Kidney glomerular epithelial cell (primary cell): ENCODE results near the gene LRRK1.

Experiments
- DNase-seq: peaks from one replicate; lab custom pipeline; 2025; lab: John Stamatoyannopoulos, UW

LRRK1 gene

GRCh38 chr15:101022876-101023275 lies 103.7 kb downstream of the LRRK1 start:
- no peak for DNase-seq

DNA sequence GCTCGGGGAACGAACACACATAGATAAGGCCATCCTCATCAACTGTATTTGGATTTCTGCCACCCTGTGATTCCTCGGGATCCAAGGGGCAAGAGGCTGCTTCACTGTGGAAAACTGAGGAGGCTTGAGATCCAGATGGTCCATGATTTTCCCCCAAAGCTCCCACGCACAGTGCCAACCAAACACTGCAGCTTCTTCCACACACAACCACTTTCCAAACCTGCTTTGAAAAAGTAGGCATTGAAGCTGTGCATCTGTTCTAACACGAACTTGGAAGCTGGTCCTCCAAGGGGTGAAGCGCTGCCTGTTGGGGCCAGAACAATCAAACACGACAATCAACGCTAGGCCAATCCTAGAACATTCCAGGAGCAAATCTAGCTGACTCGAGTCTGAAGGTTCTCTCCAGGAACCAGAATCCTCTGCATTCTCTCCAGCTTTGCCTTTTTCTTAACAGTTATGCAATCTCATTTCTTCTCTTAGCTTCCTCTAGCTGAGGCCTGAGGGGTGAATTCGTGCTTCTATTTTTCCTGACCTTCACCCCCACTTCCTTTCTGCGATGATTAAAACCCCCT lies 104.4 kb downstream of the LRRK1 start:
- no peak for DNase-seq

- no peak for DNase-seq
These were observed 105.0 kb downstream of the LRRK1 start for GRCh38 chr15:101024073-101024695.

DNA sequence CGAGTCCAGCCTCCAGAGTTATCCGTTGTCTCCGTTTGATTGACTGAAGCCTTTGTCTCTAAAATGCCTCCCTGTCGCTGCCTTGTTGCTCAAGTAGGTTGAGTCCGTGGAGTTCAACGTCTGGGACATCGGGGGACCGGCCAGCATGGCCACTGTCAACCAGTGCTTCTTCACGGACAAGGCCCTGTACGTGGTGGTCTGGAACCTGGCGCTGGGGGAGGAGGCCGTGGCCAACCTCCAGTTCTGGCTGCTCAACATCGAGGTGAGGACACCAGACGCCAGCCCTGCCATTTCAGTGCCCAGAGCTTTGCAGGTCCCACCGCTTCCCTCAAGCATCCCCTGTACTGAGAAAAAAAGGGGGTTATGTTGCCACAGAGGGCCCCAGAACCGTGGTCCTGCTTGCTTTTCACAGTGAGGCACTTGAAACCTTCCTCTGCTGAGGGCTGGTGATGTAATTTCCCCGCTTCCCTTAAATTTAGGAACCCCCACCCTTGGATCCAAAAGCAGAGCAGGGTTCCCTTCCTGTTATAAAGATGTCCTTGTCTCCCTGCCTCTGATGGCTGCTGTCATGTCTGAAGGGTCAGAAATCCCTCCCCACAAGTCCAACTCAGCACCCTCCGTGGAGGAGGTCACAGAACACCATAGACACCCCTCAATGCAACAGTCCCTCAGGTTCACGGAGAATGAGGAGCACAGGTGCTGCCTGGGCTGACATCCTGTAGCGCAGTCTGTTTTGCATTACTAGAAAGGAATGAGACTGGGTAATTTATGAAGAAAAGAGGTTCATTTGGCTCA lies 105.7 kb downstream of the LRRK1 start:
- no peak for DNase-seq

DNA sequence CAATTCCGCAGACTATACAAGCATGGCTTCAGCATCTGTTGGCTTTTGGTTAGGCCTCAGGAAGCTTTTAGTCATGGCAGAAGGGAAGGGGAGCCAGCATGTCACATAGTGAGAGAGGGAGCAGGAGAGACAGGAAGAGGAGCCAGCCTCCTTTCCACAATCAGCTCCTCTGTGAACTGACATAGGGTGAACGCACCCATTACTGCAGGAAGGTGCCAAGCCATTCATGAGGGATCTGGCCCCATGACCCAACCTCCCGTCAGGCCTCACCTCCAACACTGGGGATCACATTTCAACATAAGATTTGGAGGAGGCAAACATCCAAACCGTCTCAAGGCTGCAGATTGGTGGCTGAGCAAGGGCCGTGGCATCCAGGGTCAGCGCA lies 106.3 kb downstream of the LRRK1 start:
- no peak for DNase-seq

DNA sequence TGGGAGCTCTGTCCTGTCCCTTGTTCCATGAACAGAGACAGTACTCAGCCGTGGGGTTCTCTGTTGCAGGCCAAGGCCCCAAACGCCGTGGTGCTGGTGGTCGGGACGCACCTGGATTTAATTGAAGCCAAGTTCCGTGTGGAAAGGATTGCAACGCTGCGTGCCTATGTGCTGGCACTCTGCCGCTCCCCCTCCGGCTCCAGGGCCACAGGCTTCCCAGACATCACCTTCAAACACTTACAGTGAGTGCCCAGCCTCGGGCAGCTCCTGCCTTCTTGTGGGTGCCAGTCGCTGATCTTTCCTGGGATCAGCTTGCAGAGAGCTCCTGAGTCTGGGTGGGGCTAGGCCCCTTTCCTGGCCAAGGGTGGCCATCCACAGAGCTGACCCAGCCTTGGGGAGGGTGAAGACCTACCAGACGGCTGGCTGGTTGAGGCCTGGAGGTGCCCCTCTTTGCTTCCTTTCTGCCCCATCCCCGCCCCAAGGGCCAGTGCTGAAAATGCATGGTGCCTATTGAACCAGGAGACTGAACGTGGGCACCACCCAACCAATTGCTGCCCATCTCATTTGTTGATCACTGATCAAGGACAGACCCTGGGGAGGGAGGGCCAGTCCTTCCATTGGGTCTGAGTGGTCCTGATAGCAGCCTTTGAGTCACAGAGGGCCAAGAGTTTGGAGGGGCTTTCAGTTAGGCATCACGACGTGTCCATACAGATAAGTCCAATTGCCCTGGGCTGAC lies 106.9 kb downstream of the LRRK1 start:
- DNase-seq, result no peak

- DNase-seq, result no peak
These were observed 107.6 kb downstream of the LRRK1 start for GRCh38 chr15:101026656-101027272.

DNA sequence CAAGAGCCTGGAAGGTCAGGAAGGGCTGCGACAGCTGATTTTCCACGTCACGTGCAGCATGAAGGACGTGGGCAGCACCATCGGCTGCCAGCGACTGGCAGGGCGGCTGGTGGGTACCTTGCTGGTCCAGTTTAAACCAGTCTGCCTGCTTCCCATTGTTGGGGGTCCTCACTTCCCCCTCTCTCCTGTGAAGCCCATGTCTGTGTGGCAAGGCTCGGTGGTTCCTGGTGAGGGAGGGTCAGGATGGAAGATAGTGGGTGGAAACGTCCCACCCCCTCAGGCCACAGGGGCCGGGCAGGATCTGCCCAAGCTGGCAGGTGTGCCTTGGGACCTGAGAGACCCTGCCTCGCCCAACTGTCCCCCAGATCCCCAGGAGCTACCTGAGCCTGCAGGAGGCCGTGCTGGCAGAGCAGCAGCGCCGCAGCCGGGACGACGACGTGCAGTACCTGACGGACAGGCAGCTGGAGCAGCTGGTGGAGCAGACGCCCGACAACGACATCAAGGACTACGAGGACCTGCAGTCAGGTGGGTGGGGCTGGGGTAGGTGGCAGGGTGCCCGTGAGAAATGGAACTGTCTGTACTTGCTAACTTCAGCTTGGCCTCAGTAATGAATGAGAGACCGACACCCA lies 108.2 kb downstream of the LRRK1 start:
- no peak for DNase-seq

DNA sequence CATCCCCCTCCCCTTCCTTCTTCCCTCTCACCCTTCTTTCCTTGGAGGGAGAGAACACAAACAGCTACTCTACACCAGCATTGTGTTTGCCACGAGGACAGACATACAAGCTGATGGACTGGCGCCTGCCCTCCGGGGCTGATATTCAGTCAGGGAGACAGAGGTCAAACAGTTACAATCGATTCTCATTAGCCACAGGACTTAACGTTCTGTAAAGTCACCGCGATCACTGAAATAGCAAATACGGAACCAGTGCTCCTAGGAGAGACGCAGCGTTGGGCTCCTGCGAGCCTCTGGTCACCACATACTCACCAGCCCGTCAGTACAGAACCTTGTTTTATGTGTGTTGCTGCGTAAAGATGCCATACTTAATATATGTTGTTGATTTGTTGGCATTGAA lies 108.8 kb downstream of the LRRK1 start:
- no peak for DNase-seq

DNA sequence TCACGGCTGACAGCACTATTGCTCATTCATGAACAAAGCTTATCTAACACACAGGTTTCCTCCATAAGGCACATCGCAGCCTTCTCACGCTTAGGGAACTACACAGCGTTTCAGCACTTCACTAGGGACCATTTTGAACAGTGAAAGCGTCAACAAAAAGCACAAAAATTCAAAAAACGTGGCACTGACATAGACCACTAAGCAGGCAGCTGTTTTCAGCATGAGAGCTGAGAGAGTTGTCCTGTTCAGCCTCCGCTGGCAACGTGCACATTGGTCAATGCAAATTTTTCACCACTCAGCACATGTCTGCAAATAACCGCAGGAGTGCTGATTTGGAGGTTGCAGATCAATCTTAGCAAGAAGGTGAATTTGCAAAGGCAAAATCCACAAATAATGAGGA lies 109.2 kb downstream of the LRRK1 start:
- DNase-seq, result no peak

DNA sequence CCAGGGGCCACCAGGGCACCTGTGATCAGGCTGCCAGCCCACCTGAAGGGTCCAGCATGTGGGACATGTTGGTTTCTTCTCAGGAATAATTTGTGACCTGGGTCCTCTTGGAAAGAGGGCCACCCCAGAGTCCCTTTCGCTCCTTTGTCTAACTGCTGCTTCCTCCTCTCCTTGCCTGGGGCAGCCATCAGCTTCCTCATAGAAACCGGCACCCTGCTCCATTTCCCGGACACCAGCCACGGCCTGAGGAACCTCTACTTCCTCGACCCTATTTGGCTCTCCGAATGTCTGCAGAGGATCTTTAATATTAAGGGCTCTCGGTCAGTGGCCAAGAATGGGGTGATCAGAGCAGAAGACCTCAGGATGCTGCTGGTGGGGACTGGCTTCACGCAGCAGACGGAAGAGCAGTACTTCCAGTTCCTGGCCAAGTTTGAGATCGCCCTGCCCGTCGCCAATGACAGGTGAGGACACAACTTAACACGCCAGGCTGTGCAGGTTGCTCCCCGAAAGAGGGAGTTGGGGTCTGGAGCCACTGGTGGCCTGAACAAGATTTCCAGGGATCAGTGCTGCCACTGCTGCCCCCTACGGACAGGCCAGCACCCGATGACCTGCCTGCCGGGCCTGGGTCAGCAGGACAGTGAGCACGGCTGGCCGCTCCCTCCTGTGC lies 109.7 kb downstream of the LRRK1 start:
- no peak for DNase-seq

GRCh38 chr15:101029971-101030661 lies 111.0 kb downstream of the LRRK1 start:
- DNase-seq, result no peak

- no peak for DNase-seq
These were observed 112.1 kb downstream of the LRRK1 start for GRCh38 chr15:101031213-101031612.

GRCh38 chr15:101033801-101034200 lies 114.6 kb downstream of the LRRK1 start:
- no peak for DNase-seq

GRCh38 chr15:101035611-101036010 lies 116.5 kb downstream of the LRRK1 start:
- DNase-seq, result no peak

DNA sequence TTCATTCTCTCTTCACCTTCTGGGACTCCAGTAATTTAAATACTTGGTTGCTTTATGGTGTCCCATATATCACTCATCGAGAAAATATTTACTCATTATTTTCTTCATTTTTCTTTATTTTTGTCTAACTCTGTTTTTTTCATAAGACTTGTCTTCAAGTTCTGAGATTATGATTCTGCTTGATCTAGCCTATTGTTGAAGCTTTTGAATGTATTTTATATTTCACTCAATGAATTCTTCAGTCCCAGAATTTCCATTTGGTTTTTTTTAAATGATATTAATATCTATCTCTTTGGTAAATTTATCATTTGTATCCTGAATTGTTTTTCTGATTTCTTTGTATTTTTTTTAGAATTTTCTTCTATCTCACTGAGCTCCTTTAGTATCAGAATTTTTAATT lies 117.0 kb downstream of the LRRK1 start:
- no peak for DNase-seq

DNA sequence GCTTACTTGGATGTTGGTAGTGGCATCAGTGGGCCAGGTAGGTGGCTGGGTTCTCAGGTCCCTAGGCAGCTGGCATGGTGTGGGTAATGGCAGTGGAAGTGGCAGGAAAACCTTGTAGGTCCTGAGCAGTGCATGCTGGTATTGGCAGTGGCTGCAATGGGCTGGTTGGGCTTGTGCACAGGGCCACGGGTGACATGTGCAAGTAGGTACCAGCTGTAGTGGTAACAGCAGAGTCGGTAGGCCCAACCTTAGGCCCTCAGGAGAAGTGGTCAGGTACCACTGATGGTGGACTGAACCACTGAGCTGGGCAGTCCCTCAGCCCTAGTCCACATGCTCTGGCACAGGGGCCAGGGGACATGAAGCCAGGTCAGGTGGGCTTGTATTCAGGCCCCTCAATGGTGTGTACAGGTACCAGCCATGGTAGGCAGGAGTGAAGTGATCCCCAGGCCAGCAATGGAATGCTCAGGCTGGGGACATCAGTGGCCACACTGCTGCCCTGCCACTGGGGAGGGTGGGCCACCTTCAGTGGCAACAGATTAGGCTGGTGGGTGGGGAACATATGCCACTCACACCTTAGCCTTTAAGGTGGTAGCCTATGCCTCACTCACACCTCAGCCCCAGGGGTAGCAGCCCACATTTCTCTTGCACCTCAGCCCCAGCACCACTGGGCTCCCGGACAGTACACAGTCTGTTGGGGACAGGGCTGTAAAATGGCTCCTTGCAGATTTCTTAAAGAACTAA lies 118.1 kb downstream of the LRRK1 start:
- DNase-seq, result no peak

GRCh38 chr15:101038327-101039003 lies 119.3 kb downstream of the LRRK1 start:
- DNase-seq, result no peak

DNA sequence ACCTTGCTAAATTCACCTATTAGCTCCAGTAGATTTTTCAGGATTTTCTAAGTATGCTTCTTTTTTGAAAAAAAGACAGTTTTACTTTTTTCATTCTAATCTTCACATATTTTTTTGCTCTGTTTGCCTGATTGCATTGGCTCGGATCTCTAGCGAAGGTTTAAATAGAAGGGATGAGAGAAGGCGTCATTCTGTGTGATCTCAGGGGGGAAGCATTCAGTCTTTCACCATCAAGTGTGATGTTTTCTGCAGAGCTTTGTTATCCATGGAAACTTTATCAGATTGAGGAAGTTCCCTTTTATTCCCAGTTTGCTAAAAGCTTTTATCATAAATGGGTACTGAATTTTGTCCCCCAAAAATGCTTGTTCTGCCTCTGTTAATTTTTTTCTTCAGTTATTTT lies 120.3 kb downstream of the LRRK1 start:
- no peak for DNase-seq
